Spleen (tissue), 7 donors: ENCODE measurements around the gene OR5AU1.

ENCODE experiments used
- POLR2A ChIP-seq, 3 donors: fragments of 450-650 bp; IDR thresholded peaks; one replicate each; pipeline ENCODE4 v1.5.1; 2017; ENCODE audit warnings: antibody characterized with exemption in 3 of 3, mild to moderate bottlenecking in 1 of 3
- POLR2AphosphoS5 ChIP-seq, 3 donors: sonication (generic); formaldehyde crosslinking; IDR thresholded peaks; one replicate each; pipeline ENCODE4 v1.5.1; 2017; ENCODE audit warnings: antibody characterized with exemption in 3 of 3
- TF ChIP-seq, protein P1 (sequence below), 11 experiments: fragments of 200-600 bp in 7 of 11; fragments of 450-650 bp in 4 of 11; sonication (generic) in 4 of 11; IDR thresholded peaks in 8 of 11; conservative IDR thresholded peaks in 3 of 11; 1 replicate in 7 of 11; 2 replicates in 4 of 11; pipeline versions ENCODE4 v1.4.0 to v1.8.0; 2016 to 2021; ENCODE audit warnings: antibody characterized with exemption in 11 of 11, inconsistent platforms in 4 of 11, mild to moderate bottlenecking in 1 of 11
- donor health status: DM: no; HTN: no; CAD: no; lungs with moderate emphysema.
- donor health status: DM: no; HTN: no; CAD: no.
- donor health status: DM: no; HTN: no; CAD: no.

DNA sequence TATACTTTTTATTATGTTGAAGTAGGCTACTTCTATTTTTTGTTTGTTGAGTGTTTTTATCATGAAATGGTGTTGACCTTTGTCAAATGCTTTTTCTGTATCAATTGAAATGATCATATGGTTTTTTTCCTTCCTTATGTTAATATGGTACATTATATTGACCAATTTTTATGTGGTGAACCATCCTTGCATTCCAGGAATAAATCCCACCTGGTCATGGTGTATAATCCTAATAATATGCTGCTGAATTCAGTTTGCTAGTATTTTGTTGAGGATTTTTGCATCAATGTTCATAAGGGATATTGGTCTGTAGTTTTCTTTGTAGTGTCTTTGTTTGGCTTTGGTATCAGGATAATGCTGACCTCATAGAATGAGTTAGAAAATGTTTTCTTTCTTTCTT, 10.4 kb downstream of the OR5AU1 start:
- TF ChIP-seq, protein P1, sequence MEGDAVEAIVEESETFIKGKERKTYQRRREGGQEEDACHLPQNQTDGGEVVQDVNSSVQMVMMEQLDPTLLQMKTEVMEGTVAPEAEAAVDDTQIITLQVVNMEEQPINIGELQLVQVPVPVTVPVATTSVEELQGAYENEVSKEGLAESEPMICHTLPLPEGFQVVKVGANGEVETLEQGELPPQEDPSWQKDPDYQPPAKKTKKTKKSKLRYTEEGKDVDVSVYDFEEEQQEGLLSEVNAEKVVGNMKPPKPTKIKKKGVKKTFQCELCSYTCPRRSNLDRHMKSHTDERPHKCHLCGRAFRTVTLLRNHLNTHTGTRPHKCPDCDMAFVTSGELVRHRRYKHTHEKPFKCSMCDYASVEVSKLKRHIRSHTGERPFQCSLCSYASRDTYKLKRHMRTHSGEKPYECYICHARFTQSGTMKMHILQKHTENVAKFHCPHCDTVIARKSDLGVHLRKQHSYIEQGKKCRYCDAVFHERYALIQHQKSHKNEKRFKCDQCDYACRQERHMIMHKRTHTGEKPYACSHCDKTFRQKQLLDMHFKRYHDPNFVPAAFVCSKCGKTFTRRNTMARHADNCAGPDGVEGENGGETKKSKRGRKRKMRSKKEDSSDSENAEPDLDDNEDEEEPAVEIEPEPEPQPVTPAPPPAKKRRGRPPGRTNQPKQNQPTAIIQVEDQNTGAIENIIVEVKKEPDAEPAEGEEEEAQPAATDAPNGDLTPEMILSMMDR (IDR thresholded peaks at IDR 0.05 in 8 of 11, conservative IDR thresholded peaks at IDR 0.05 in 3 of 11) = no peak
- no peak for TF ChIP-seq POLR2A (IDR thresholded peaks at IDR 0.05)
- no peak for TF ChIP-seq POLR2AphosphoS5 (IDR thresholded peaks at IDR 0.05)
